GM23338 (cell line): Measurements from ENCODE around the gene NCF2.

Experiments
- CREB1 ChIP-seq: fragments of 250-450 bp; sonication (Bioruptor Pico); IDR thresholded peaks from 2 replicates; pipeline ENCODE4 v1.5.0; 2020; ENCODE audit warnings: low read depth, mild to moderate bottlenecking, moderate library complexity
- CTCF ChIP-seq, 2 experiments: fragments of 200-600 bp in 1 of 2; sonication (generic) in 1 of 2; conservative IDR thresholded peaks; 2 replicates each; pipeline versions ENCODE4 v1.5.1 to v1.6.1; 2016 to 2017; ENCODE audit warnings: antibody characterized with exemption in 2 of 2, low read depth in 2 of 2, mild to moderate bottlenecking in 2 of 2, moderate library complexity in 1 of 2
- ETS1 ChIP-seq: IDR thresholded peaks from 2 replicates; pipeline ENCODE4 v1.6.1; 2016; ENCODE audit warnings: antibody characterized with exemption
- EZH2 ChIP-seq: fragments of 200-600 bp; sonication (generic); IDR thresholded peaks from one replicate; pipeline ENCODE4 v1.8.0; 2017; ENCODE audit warnings: antibody characterized with exemption, mild to moderate bottlenecking, low read depth; ENCODE audit not compliant: unreplicated experiment
- EZH2phosphoT487 ChIP-seq: fragments of 200-600 bp; sonication (generic); IDR thresholded peaks from one replicate; pipeline ENCODE4 v1.8.1; 2018; ENCODE audit warnings: antibody characterized with exemption; ENCODE audit not compliant: unreplicated experiment
- JUNB ChIP-seq: IDR thresholded peaks from one replicate; pipeline ENCODE4 v1.6.1; 2016; ENCODE audit warnings: antibody characterized with exemption; ENCODE audit not compliant: unreplicated experiment
- NANOG ChIP-seq: IDR thresholded peaks from 2 replicates; pipeline ENCODE4 v1.6.1; 2016; ENCODE audit warnings: antibody characterized with exemption, borderline replicate concordance
- POLR2AphosphoS5 ChIP-seq: IDR thresholded peaks from 2 replicates; pipeline ENCODE4 v1.6.1; 2016; ENCODE audit warnings: antibody characterized with exemption, low read depth
- REST ChIP-seq: IDR thresholded peaks from one replicate; pipeline ENCODE4 v1.6.1; 2018; ENCODE audit warnings: antibody characterized with exemption; ENCODE audit not compliant: unreplicated experiment
- STAT1 ChIP-seq: IDR thresholded peaks from one replicate; pipeline ENCODE4 v1.6.1; 2016; ENCODE audit warnings: antibody characterized with exemption; ENCODE audit not compliant: unreplicated experiment
- ZNF114 ChIP-seq: fragments of 250-450 bp; sonication (Bioruptor Pico); IDR thresholded peaks from 2 replicates; pipeline ENCODE4 v1.5.0; 2020; ENCODE audit warnings: mild to moderate bottlenecking, moderate library complexity
- ZNF331 ChIP-seq: fragments of 250-450 bp; sonication (Bioruptor Pico); IDR thresholded peaks from 2 replicates; pipeline ENCODE4 v1.5.0; 2020; ENCODE audit warnings: low read depth, mild to moderate bottlenecking, moderate library complexity
- ZNF462 ChIP-seq: fragments of 250-450 bp; sonication (Bioruptor Pico); IDR thresholded peaks from 2 replicates; pipeline ENCODE4 v1.5.0; 2020; ENCODE audit warnings: mild to moderate bottlenecking, moderate library complexity

- TF ChIP-seq CTCF (conservative IDR thresholded peaks at IDR 0.05; ENCODE audit: low read depth in 2 of 2) (no peak), EZH2phosphoT487 (no peak), EZH2 (no peak), POLR2AphosphoS5 (no peak), CREB1 (no peak), ZNF331 (CRISPR knock-in tag) (no peak), ETS1 (no peak), REST (no peak), JUNB (no peak), STAT1 (no peak), ZNF114 (CRISPR knock-in tag) (no peak), NANOG (no peak), ZNF462 (CRISPR knock-in tag) (no peak)
These were observed 9.9 kb upstream of the NCF2 start for GRCh38 chr1:183600136-183600535.
